ENCODE data around the gene RTP2.

DNA sequence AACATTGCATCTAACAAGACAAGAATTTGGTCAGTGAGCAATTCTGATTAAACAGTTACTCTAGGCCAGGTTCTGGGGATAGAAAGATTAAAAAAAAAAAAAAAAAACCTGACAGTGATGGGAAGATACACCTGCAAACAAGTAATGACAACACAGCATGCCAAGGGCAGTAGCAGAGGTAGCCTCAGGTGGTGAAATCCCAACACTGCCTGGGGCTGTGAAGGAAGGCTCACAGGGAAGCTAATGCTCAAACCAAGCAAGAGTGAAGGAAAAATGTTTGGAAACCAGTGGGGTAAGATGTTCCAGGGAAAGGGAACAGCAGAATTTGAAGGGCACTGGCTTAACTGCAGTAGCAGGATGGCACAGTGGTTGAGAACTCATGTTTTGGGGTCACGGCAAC is 8.9 kb downstream of the RTP2 start:
- TF ChIP-seq, protein P1, sequence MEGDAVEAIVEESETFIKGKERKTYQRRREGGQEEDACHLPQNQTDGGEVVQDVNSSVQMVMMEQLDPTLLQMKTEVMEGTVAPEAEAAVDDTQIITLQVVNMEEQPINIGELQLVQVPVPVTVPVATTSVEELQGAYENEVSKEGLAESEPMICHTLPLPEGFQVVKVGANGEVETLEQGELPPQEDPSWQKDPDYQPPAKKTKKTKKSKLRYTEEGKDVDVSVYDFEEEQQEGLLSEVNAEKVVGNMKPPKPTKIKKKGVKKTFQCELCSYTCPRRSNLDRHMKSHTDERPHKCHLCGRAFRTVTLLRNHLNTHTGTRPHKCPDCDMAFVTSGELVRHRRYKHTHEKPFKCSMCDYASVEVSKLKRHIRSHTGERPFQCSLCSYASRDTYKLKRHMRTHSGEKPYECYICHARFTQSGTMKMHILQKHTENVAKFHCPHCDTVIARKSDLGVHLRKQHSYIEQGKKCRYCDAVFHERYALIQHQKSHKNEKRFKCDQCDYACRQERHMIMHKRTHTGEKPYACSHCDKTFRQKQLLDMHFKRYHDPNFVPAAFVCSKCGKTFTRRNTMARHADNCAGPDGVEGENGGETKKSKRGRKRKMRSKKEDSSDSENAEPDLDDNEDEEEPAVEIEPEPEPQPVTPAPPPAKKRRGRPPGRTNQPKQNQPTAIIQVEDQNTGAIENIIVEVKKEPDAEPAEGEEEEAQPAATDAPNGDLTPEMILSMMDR (IDR thresholded peaks at IDR 0.05) = no peak
- no peak for TF ChIP-seq POLR2A (IDR thresholded peaks at IDR 0.05)

All from thyroid gland (tissue), 4 donors.